Medulla oblongata (tissue), 1 donor: ENCODE results near the gene BRPF3.
A peak's percentile ranks its signal among the peaks of the same experiment; 100 is the strongest.

ENCODE experiments used
- DNase-seq: peaks from one replicate; pipeline ENCODE4 v3.0.0-alpha.2; 2015; ENCODE audit errors: extremely low spot score

BRPF3 gene

DNA sequence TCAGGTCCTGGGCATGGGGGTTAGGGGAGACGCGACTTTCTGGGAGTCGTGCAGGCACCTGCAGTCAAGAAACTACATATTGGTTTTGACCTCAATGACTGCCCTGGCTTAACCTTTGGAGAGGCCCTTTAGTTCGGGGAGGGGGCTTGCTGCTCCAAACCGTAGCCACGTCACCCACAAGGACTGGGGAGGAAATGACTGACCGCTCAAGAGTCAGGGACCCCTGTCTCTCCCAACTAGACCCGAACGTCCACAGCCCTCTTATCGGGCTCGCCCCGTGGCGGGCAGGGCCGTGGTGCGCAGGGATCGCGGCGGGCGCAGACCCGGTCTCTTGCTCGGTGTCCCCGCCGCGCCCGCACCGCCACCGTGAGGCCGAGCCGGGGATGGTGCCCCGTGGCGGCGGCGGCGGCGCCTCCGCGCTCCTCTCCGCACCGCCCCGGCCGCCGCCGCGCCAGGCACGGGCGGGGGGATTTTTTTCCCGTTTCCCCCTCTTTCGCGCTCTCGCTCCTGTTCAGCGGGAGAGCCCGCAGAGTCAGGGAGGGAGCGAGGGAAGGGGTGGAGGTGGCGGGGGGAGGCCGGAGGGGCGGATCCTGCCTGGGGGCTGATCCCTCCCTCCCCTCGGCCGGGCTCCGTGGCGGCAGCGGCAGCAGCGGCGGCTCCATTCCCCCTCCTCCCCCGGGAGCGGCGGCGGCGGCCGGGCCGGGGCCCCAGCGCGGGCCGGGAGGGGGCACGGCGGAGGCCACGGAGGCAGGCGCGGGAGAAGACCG is at the start of gene BRPF3:
BRPF3 (plus strand) TSS at position 632 of the 767 bp plus-strand sequence. CDS start 3,579 bp downstream, outside the sequence.
- DNase-seq: peak; percentile 76

DNA sequence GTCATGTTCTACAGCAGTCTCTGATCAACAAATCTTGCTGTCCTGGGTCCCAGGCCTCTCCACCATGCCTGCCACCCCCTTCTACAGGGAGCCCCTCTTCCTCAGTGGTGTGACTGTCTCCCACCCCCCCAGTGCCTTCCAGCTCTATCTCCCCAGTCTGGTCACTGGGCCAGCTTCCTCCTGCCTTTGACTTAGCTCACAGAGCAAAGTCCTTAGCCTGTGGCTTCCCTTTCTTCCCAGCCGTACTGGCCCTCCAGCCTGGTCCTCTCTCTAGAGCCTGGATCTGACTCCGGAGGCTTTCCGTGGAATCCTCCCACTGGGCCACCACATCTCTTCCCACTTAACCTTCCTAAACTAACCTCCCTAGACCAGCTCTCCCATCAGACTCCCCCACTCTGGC is 49.2 kb upstream of the BRPF3 start:
- DNase-seq: no peak

DNA sequence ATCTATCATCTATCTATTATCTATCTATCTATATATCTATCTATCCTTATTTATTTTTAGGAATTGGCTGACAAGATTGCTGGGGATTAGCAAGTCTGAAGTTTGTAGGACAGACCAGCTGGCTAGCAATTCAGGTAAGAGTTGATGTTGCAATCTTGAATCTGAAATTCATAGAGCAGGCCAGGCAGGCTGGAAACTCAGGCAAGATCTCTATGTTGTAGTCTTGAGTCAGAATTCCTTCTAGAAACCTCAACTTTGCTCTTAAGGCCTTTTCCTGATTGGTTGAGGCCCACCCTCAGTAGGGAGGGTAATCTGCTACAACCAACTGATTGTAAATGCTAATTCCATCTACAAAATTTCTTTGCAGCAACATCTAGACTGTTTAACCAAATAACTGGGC is 47.1 kb upstream of the BRPF3 start:
- DNase-seq: no peak

- DNase-seq: no peak
These were observed 46.3 kb upstream of the BRPF3 start for GRCh38 chr6:36150283-36150682.

DNA sequence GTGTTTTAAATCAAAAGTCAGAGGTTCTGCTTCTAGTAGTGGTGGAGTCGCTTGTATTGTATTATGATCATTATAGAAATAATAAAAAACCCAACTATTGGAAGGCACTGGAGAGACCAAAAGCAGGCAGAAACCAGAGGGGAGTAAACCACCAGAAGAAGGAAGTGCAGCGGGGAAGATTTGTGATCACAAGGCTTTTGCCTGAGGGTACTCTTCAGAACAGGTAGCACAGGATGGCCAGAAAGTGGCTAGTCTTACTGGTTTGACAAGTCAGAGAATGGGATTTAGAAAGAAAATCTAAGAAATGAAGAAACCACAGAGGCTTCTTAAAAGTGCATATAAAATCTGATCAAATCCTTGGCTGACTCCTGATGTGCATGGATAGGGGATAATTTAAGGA is 42.3 kb upstream of the BRPF3 start:
- DNase-seq: no peak

DNA sequence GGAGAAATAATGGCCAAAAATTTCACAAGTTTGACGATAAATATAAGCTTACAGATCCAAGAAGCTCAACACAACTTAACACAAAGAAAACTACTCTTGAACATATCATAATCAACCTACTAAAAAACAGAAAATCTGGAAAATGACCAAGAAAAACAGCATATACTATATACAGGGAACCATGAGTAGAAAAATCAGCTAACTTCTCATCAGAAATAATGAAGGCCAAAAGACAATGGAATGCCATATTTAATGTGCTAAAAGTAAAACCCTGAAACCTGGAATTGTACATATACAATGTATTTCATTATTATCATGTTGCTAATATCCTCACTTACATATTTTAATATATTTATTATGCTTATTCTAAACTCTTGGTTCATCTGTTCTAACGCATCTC is 40.9 kb upstream of the BRPF3 start:
- no peak for DNase-seq

GRCh38 chr6:36160147-36160760 is 36.3 kb upstream of the BRPF3 start:
- no peak for DNase-seq

- no peak for DNase-seq
These were observed 27.2 kb upstream of the BRPF3 start for GRCh38 chr6:36169023-36170007.

DNA sequence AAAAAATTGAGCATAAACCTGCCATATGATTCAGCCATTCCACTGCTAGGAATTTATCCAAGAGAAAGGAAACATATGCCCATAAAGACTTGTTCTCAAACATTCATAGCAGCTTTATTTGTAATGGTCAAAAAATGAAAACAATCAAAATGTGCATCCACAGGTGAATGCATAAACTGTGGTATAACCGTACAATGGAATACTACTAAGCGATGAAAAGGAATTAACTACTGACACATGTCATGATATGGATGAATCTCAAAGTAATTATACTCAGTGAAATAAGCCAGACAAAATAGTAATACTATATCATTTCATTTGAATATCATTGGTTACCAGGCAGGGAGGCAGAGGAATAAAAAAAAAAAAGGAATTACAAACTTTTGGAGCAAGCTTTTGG is 25.8 kb upstream of the BRPF3 start:
- DNase-seq: no peak

GRCh38 chr6:36171573-36171972 is 25.0 kb upstream of the BRPF3 start:
- DNase-seq: no peak

DNA sequence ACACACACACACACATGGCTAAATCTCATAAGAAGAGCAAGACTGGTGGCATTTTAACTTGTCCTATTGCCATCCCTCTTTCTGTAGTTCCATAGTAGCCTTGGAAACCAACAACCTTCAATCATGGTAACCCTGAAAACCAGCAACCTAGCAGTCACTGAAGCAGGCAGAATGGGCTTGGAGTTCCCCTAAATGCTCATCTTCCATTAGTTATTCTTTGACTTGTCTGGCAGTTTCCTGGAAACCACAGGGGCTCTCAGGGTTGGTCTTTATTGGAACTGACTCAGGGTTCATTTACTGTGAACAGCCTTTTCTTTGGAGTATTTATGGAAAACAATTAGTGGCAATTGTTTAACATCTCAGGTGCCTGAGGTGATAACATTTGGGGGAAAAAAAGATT is 19.4 kb upstream of the BRPF3 start:
- DNase-seq: no peak

DNA sequence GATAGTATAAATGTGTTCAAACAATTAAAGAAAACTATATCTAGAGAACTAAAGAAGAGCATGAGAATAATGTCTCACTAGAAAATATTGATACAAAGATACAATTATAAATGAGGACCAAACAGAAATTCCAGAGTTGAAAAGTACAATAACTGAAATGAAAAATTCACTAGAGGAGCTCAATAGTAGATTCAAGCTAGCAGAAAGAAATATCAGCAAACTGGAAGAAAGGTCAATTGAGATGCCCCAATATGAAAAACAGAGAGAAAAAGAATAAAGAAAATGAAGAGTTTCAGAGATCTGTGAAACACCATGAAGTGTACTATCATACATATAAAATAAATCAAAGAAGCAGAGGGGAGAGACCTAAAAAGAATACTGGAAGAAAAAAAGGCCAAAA is 18.0 kb upstream of the BRPF3 start:
- no peak for DNase-seq

- no peak for DNase-seq
These were observed 16.4 kb upstream of the BRPF3 start for GRCh38 chr6:36180126-36180525.

GRCh38 chr6:36184311-36184710 is 12.2 kb upstream of the BRPF3 start:
- DNase-seq: no peak

DNA sequence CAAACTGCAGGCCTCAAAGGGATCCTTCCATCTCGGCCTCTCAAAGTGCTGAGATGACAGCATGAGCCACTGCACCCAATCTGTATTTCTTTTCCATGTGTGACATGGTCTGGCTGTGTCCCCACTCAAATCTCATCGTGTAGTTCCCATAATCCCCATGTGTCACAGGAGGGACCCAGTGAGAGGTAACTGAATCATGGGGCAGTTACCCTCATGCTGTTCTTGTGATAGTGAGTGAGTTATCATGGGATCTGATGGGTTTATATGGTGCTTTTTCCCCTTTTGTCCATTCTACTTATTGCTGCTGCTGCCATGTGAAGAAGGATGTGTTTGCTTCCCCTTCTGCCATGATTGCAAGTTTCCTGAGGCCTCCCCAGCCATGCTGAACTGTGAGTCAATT is 10.3 kb upstream of the BRPF3 start:
- no peak for DNase-seq

DNA sequence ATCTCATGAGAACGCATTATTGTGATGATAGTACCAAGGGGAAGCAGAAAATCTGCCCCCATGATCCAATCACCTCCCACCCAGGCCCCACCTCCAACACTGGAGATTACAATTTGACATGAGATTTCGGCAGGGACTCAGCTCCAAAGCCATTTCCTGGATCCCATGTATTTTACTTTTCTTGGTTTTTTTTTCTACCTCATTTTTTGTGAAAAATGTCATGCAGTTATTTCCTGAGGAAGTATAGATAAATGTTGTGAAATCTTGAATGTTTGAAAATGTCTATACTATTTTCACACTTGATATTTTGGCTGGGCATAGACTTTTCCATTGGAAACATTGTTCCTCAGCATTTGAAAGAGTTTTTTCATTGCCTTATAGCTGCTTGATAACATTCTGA is 9.1 kb upstream of the BRPF3 start:
- DNase-seq: no peak

- DNase-seq: no peak
These were observed 952 bp upstream of the BRPF3 start for GRCh38 chr6:36195471-36196112.

DNA sequence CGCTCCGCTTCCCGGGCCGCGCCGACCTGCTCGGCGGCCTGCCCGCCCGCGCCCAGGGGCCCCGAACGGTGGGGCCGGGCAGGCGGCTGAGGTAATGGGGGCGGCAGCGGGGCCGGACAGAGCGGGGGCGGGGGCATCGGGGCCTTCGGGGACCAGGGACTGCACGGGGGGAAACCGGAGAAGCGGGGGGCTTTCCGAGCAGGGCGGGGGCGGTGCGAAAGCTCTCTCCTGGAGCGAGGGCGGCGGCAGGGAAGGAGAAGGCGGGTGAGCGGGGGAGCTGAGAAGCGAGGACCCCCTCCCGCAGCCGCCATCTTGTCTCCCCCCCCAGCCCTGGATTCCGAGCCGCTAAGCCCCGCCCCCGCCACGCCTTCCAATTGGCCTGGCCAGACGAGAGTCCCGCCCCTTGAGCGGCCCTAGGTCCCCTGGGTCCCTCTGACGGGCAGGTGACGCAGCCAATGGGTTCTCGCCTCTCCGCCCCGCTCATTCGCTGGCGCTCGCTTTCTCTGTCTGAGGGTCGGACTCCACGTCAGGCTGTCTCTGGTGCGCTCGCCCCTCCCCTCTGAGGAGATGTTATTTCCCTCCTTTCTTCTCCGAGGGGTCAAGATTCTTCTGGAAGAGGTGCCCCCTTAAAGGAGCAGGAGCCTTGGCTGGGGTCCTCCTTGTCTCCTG is 470 bp downstream of the BRPF3 start:
- DNase-seq: peak; percentile 99

DNA sequence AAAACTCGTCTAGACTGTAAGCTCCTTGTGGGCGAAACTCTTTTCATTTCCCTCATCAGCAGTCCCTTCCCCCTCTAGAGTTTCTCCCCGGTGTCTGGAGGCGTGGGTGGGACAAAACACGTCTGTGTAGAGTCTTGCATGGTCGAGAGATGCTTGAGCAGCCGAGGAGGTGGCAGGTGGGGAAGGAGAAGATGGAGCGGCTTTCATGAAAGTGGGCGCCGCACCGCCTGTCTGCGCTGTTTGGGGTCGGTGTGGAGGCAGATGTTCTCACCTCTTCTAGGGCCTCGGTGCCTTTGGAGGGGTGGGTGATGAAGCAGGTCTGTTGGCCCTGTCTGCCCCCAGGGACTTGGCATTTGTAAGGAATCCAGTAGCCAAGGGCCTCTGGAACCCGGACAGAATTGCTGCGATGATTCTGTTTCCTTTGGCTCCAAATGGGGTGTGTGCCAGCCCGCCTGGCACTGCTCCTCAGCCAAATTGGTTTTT is 1.2 kb downstream of the BRPF3 start:
- DNase-seq: peak; percentile 52

- DNase-seq: no peak
These were observed 2.4 kb downstream of the BRPF3 start for GRCh38 chr6:36198986-36199385.
